Tibial artery (tissue), 4 donors: Measurements from ENCODE around the gene NEK1.
"Not testable (repeated sequence)": the region's sequence is repeated elsewhere in the genome, so short reads cannot be mapped to it uniquely, and the experiment has no call there.

Source experiments
- DNase-seq, 2 donors: peaks; one replicate each; pipeline ENCODE4 v3.0.0-alpha.2; 2019
- H3K27ac ChIP-seq, 2 donors: fragments of 200-600 bp; sonication (generic) in 1 of 2; 1 replicate in 1 of 2; 2 replicates in 1 of 2; pipeline ENCODE4 v1.5.1; 2018 to 2019; ENCODE audit warnings: mild to moderate bottlenecking in 1 of 2
- H3K27me3 ChIP-seq, 2 donors: fragments of 200-600 bp; sonication (generic) in 1 of 2; one replicate each; pipeline versions ENCODE4 v1.5.1 to v1.6.0; 2016 to 2019
- H3K36me3 ChIP-seq, 3 donors: fragments of 200-600 bp; sonication (generic) in 2 of 3; one replicate each; pipeline ENCODE4 v1.5.1; 2016 to 2019; ENCODE audit warnings: mild to moderate bottlenecking in 2 of 3
- H3K4me1 ChIP-seq, 4 donors: fragments of 200-600 bp; sonication (generic) in 2 of 4; 1 replicate in 3 of 4; 2 replicates in 1 of 4; pipeline ENCODE4 v1.5.1; 2016 to 2019
- H3K4me3 ChIP-seq, 2 donors: fragments of 200-600 bp; sonication (generic) in 1 of 2; 1 replicate in 1 of 2; 2 replicates in 1 of 2; pipeline ENCODE4 v1.5.1; 2018 to 2019; ENCODE audit warnings: mild to moderate bottlenecking in 2 of 2
- H3K9me3 ChIP-seq, 3 donors: fragments of 200-600 bp; sonication (generic) in 1 of 3; one replicate each; pipeline ENCODE4 v1.5.1; 2016 to 2019
- CTCF ChIP-seq, 2 experiments: fragments of 200-600 bp in 1 of 2; fragments of 450-650 bp in 1 of 2; IDR thresholded peaks; one replicate each; pipeline ENCODE4 v1.5.1; 2017 to 2019; ENCODE audit warnings: antibody characterized with exemption in 2 of 2, mild to moderate bottlenecking in 1 of 2, moderate library complexity in 1 of 2
- intact Hi-C: fragments of 100-400 bp; cut with DNase I; formaldehyde crosslinking; loops from one replicate; pipeline ENCODE4 v1.15.0; 2023; ENCODE audit warnings: low total_unique reads

NEK1 gene

GRCh38 chr4:169437299-169438047 lies 174.9 kb downstream of the NEK1 start:
- Histone ChIP-seq H3K36me3 (peaks cover 6 to 11% (median 8%) of the 10 kb centered on the region in 3 donors), H3K27me3 (no peaks in the 10 kb centered on the region), H3K4me3 (no peak overlapping the region), H3K27ac (no peak overlapping the region), H3K4me1 (peaks cover 0 to 30% (median 19%) of the 10 kb centered on the region in 4 donors), H3K9me3 (no peaks in the 10 kb centered on the region)
- no peak for DNase-seq
- intact Hi-C loops: no loop called here
- TF ChIP-seq CTCF (IDR thresholded peaks at IDR 0.05): no peak

- Histone ChIP-seq H3K4me3 (no peak overlapping the region), H3K27me3 (no peaks in the 10 kb centered on the region), H3K4me1 (peaks cover 0 to 30% (median 19%) of the 10 kb centered on the region in 4 donors), H3K36me3 (peaks cover 7 to 12% (median 8%) of the 10 kb centered on the region in 3 donors), H3K27ac (no peak overlapping the region), H3K9me3 (no peaks in the 10 kb centered on the region)
- TF ChIP-seq CTCF (IDR thresholded peaks at IDR 0.05): no peak
- intact Hi-C loops: no loop called here
- no peak for DNase-seq
These were observed 175.6 kb downstream of the NEK1 start for GRCh38 chr4:169436734-169437133.

GRCh38 chr4:169428376-169428775 lies 184.0 kb downstream of the NEK1 start:
- Histone ChIP-seq H3K27me3 (no peaks in the 10 kb centered on the region), H3K36me3 (peaks cover 7 to 25% (median 25%) of the 10 kb centered on the region in 3 donors), H3K4me1 (no peaks in the 10 kb centered on the region), H3K9me3 (no peaks in the 10 kb centered on the region), H3K4me3 (no peak overlapping the region), H3K27ac (no peak overlapping the region)
- DNase-seq: no peak
- no peak for TF ChIP-seq CTCF (IDR thresholded peaks at IDR 0.05)
- intact Hi-C loops: no loop called here

DNA sequence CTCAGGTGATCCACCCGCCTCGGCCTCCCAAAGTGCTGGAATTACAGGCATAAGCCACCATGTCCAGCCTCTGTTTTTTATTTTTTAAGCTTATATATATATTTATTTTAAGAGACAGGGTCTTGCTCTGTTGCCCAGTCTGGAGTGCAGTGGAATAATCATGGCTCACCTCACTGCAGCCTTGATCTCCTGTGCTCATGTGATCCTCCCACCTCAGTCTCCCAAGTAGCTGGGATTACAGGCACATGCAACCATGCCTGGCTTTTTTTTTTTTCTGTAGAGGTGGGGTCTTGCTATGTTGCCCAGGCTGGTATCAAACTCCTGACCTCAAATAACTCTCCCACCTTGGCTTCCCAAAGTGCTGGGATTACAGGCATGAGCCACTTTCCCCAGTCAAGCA lies 184.7 kb downstream of the NEK1 start:
- intact Hi-C loops, H3K9me3 ChIP-seq, H3K27me3 ChIP-seq, H3K4me3 ChIP-seq, DNase-seq, H3K4me1 ChIP-seq, H3K27ac ChIP-seq: not testable (repeated sequence)
- H3K36me3 ChIP-seq: peaks cover under 1 to 21% (median 19%) of the 10 kb centered on the region in 3 donors

GRCh38 chr4:169420291-169420690 lies 192.1 kb downstream of the NEK1 start:
- intact Hi-C loops: no loop called here

More at GRCh38 chr4:169420291-169420690, 192.1 kb downstream of the NEK1 start:
- no peak overlapping the region for H3K27ac ChIP-seq
- H3K36me3 ChIP-seq: peaks cover 0 to 23% (median 12%) of the 10 kb centered on the region in 3 donors
- no peaks in the 10 kb centered on the region for H3K9me3 ChIP-seq
- no peak overlapping the region for H3K4me3 ChIP-seq
- no peak for TF ChIP-seq CTCF (IDR thresholded peaks at IDR 0.05)
- H3K4me1 ChIP-seq: no peaks in the 10 kb centered on the region
- no peaks in the 10 kb centered on the region for H3K27me3 ChIP-seq
- no peak for DNase-seq
